C4-2B (cell line): ENCODE data around the gene CLCN3.

Experiments used
- H3K27ac ChIP-seq: fragments of 450-650 bp; 2 replicates; pipeline ENCODE4 v1.5.1; 2017
- ZFX ChIP-seq: fragments of 450-650 bp; IDR thresholded peaks from 2 replicates; pipeline ENCODE4 v1.6.1; 2017
- TF ChIP-seq, protein P1 (sequence below): fragments of 450-650 bp; conservative IDR thresholded peaks from 2 replicates; pipeline ENCODE4 v1.5.1; 2017; ENCODE audit warnings: mild to moderate bottlenecking

Gene CLCN3

DNA sequence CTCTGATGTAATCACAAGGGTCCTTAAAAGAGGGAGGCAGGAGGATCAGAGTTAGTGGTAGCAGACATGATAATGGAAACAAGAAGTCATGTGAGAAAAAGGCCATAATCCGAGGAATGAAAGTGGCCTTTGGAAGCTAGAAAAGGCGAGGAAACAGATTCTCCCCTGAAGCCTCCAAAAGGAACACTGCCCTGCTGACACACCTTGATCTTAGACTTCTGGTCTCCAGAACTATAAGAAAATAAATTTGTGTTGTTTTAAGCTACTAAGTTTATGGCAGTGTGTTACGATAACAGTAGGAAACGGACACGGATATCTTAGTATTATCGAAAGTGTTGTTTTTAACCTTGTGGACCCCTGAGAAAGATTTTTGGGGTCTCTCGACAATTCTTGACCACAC is 24.4 kb downstream of the CLCN3 start:
- TF ChIP-seq, protein P1, sequence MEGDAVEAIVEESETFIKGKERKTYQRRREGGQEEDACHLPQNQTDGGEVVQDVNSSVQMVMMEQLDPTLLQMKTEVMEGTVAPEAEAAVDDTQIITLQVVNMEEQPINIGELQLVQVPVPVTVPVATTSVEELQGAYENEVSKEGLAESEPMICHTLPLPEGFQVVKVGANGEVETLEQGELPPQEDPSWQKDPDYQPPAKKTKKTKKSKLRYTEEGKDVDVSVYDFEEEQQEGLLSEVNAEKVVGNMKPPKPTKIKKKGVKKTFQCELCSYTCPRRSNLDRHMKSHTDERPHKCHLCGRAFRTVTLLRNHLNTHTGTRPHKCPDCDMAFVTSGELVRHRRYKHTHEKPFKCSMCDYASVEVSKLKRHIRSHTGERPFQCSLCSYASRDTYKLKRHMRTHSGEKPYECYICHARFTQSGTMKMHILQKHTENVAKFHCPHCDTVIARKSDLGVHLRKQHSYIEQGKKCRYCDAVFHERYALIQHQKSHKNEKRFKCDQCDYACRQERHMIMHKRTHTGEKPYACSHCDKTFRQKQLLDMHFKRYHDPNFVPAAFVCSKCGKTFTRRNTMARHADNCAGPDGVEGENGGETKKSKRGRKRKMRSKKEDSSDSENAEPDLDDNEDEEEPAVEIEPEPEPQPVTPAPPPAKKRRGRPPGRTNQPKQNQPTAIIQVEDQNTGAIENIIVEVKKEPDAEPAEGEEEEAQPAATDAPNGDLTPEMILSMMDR: no peak
- no peak for TF ChIP-seq ZFX
- no peak overlapping the region for H3K27ac ChIP-seq

DNA sequence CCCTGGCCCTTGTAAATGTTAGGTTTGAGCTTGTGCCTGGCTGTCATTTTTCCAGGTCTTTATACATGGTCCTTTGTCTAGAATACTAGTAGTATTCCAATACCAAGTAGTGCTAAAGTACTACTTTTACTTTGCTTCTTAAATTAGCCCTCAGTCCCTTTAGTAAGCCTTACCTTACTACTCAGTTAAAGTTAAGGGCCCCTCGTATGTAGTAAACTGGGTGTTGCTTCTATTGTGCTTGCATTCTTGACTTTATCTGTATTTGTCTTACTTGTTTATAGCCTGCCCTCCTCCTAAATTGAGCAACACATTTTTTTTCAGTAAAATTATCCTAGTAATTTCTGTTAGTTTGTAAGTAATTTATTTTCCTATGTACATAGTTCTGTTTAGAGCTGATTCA is 25.2 kb downstream of the CLCN3 start:
- H3K27ac ChIP-seq: no peak overlapping the region
- TF ChIP-seq ZFX: no peak
- TF ChIP-seq, protein P1: no peak

DNA sequence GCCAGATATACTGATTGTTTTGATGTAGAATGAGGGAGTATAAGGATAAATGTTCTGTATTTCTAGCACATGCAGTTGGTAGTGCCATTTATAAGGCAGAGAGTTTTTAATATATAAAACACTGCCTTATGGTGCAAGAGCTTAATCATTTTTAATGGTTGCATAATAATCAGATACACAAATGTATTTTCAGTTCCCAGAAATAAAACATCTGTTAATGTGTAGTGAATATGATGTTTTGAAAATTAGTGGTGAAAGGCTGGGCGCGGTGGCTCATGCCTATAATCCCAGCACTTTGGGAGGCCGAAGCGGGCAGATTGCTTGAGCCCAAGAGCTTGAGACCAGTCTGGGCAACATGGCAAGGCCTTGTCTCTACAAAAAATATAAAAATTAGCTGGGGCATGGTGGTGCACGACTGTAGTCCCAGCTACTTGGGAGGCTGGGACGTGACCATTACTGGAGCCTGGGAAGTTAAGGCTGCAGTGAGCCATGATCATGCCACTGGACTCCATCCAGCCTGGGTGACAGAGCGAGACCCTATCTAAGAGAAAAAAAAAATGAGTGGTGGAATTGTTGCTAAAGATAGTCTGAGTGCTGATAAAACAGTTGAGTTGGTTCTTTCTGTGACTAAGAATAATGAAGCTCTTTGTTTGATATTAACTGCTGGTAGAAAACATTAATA is 29.3 kb downstream of the CLCN3 start:
- TF ChIP-seq ZFX: no peak
- TF ChIP-seq, protein P1: no peak
- no peak overlapping the region; the same call in 1 of the 2 replicates for H3K27ac ChIP-seq

DNA sequence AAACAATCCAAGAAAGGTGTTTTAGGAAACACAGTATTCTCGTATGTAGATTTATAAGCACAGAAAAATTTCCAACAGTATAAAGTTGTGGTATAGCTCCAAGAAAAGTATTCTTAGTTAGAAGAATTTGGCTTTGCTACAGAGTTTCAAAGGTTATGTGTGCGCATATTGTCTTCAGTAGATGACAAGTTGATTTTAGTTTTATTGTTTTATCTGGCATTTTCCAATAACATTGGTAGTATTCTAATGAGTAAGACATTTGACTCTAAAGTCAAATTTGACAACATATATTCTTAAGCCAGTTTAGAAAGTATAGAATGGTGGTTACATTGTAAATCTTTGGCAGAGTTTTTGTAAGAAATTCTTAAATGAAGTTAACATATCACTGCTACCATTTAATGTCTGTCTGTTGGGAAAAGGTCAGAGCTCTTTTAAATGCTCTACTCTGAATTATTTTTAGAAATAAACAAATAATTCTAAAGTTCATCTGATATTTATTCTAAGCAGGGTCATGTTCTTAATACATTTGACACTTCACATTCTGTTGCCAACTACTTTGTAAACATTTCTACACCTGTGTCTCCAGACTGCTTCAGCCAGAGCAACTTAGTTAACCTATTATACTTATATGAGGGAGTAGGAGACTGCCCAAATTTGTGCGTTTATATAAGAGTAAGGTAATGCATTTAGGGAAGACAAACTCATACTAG is 30.0 kb downstream of the CLCN3 start:
- TF ChIP-seq ZFX: no peak
- TF ChIP-seq, protein P1: no peak
- H3K27ac ChIP-seq: no peak overlapping the region; the same call in 1 of the 2 replicates

DNA sequence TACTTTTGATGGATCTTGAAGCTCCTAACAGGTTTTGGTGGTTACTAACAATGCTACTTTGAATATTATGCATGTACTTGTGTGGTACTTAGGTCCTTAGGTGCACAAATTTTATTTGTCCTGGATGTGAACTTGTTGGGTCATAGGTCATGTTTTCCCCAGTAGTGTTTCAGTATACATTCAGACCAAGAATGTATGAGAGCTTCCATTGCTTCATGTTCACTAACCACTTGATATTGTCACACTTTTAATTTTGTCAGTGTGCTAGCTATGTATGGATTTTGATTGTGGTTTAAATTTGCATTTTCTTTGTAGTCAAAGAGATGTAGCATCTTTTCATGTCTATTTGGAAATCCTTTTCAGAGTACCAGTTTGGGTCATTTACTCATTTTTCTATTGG is 32.2 kb downstream of the CLCN3 start:
- no peak for TF ChIP-seq ZFX
- TF ChIP-seq, protein P1: no peak
- H3K27ac ChIP-seq: no peak overlapping the region

DNA sequence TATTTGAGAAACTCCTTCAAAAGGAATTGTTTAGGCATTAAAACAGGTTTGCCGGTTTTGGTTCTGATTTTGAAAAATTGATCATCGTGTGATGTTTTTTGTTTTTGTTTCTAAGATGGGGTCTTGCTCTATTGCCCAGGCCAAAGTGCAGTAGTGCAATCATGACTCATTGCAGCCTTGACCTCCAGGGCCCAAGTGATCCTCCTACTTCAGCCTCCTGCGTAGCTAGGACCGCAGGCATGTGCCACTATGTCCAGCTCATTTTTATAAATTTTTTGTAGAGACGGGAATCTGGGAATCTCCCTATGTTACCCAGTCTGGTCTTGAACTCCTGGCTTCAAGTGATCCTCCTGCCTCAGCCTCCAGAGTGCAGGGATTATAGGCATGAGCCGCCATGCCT is 35.0 kb downstream of the CLCN3 start:
- TF ChIP-seq ZFX: no peak
- TF ChIP-seq, protein P1: no peak
- no peak overlapping the region for H3K27ac ChIP-seq

DNA sequence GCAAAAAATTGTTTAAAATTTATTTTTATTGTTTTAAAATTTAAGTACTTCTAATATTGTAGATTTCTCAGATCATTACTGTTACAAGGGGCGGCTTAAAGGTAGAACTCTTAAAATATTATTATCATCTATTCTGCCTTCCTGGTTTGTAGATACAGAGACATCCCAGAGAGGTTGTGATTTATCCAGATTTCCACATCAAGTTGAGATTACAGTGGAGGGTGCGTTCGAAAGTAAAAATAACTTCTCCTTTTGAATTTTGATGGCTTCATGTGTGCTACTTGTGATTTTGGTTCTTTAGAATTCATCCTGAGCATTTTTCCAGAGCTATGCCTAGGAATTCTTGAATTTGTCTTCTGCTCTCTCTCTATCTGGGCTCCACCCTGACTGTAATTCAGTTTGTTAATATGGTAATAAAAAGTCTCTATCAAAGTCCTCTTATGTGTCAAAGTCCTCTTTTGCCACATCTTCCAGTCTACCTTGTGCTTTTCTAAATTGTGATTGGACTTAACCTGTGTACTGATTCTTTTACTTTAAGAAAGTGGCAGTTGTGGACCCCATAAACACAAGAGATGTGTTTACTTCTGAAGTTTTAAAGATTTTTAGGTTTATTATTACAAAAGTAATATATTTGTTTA is 37.2 kb downstream of the CLCN3 start:
- no peak overlapping the region for H3K27ac ChIP-seq
- TF ChIP-seq, protein P1: no peak
- TF ChIP-seq ZFX: no peak
